ENCODE measurements around the gene DMD. TPM values are rescaled to one million over a fixed set of nuclear protein-coding genes. Genes with fewer than 3 reads are reported as not detected.

The DMD gene
- total and polyA plus RNA-seq, 8 donors: 6.8 to 117 (median 44.2) TPM

DNA sequence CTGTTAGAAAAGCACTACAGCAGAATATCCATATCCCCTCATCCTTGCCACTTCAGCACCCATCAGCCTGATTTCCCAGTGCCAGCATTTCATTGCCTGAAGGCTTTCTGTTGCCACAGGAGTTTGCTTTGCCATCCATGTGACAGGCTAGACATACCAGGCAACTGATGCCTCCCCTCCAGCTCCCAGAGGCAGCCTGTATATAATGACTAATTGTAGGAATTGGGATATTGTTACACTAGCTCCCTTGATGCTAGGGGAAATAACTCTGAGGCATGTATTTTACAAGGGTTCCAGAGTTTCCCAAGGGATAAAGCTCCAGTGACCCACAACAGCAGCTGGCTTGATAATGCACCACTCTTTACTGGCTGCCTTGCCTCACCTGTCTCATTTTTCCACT, 1531.5 kb downstream of the DMD start:
- no peaks in the 10 kb centered on the region for H3K4me1 ChIP-seq
- H3K4me3 ChIP-seq: no peak overlapping the region
- no peak for TF ChIP-seq POLR2A (IDR thresholded peaks at IDR 0.05)
- TF ChIP-seq, protein P1, sequence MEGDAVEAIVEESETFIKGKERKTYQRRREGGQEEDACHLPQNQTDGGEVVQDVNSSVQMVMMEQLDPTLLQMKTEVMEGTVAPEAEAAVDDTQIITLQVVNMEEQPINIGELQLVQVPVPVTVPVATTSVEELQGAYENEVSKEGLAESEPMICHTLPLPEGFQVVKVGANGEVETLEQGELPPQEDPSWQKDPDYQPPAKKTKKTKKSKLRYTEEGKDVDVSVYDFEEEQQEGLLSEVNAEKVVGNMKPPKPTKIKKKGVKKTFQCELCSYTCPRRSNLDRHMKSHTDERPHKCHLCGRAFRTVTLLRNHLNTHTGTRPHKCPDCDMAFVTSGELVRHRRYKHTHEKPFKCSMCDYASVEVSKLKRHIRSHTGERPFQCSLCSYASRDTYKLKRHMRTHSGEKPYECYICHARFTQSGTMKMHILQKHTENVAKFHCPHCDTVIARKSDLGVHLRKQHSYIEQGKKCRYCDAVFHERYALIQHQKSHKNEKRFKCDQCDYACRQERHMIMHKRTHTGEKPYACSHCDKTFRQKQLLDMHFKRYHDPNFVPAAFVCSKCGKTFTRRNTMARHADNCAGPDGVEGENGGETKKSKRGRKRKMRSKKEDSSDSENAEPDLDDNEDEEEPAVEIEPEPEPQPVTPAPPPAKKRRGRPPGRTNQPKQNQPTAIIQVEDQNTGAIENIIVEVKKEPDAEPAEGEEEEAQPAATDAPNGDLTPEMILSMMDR (IDR thresholded peaks at IDR 0.05): no peak
- TF ChIP-seq EP300 (IDR thresholded peaks at IDR 0.05): no peak
- TF ChIP-seq POLR2AphosphoS5 (IDR thresholded peaks at IDR 0.05): no peak
- no peaks in the 10 kb centered on the region for H3K27me3 ChIP-seq
- intact Hi-C loops (cut with DNase I; ENCODE audit: low total_unique reads): no loop called here
- H3K27ac ChIP-seq: no peak overlapping the region
- no peaks in the 10 kb centered on the region for H3K36me3 ChIP-seq
- DNase-seq: no peak
- no peaks in the 10 kb centered on the region for H3K9me3 ChIP-seq

DNA sequence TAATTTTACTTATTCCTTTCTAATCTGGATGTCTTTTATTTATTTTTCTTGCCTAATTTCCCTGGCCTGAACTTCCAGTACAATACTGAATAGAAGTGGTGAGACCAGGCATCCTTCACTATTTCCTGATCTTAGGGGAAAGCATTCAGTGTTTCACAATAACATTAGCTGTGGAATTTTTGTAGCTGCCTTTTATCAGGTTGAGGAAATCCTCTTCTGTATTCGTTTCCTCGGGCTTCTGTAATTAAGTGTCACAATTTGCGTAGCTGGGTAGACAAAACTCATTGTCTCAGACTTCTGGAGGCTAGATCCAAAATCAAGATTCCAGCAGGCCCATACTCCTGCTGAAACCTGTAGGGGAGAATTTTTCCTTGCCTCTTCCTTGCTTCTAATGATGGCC, 1541.1 kb downstream of the DMD start:
- Histone ChIP-seq H3K4me1 (no peaks in the 10 kb centered on the region), H3K27ac (no peak overlapping the region), H3K4me3 (no peak overlapping the region), H3K9me3 (peaks cover 0 to 5% (median 0%) of the 10 kb centered on the region in 4 donors), H3K36me3 (no peaks in the 10 kb centered on the region), H3K27me3 (peaks cover 0 to 3% (median 0%) of the 10 kb centered on the region in 3 donors)
- 69 to 84% (median 81%) methylated on average over 3 of the region's 3 CpGs for WGBS, 5 donors
- DNase-seq: no peak
- TF ChIP-seq POLR2A (IDR thresholded peaks at IDR 0.05) (no peak), EP300 (IDR thresholded peaks at IDR 0.05) (no peak), POLR2AphosphoS5 (IDR thresholded peaks at IDR 0.05) (no peak)
- TF ChIP-seq, protein P1 (IDR thresholded peaks at IDR 0.05): no peak
- intact Hi-C loops (cut with DNase I; ENCODE audit: low total_unique reads): no loop called here

DNA sequence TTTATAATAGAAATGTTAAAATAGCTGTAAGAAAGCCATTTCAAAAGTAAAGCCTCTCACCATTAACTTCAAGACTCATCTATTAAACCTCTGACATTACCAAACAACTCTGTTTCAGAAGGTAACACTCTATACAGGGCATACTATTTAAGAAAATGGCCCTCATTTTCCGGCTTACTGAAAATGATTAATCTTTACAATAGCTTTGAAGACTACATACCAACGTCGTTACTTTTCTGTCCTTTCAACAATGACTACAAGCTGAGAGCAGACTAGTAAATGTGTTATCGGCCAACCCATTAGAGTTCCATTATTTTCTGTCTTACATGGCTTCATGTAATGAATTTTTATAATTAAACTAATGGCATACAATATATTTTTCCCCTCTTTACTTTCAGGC, 1545.9 kb downstream of the DMD start:
- intact Hi-C loops (cut with DNase I; ENCODE audit: low total_unique reads): no loop called here
- Histone ChIP-seq H3K36me3 (no peaks in the 10 kb centered on the region), H3K27me3 (no peaks in the 10 kb centered on the region), H3K9me3 (peaks cover 0 to 5% (median 0%) of the 10 kb centered on the region in 4 donors), H3K27ac (no peak overlapping the region), H3K4me3 (no peak overlapping the region), H3K4me1 (no peaks in the 10 kb centered on the region)
- 65 to 87% (median 70%) methylated on average over 4 of the region's 4 CpGs for WGBS, 5 donors
- no peak for TF ChIP-seq EP300 (IDR thresholded peaks at IDR 0.05)
- TF ChIP-seq, protein P1 (IDR thresholded peaks at IDR 0.05): no peak
- no peak for TF ChIP-seq POLR2AphosphoS5 (IDR thresholded peaks at IDR 0.05)
- TF ChIP-seq POLR2A (IDR thresholded peaks at IDR 0.05): no peak
- DNase-seq: no peak

DNA sequence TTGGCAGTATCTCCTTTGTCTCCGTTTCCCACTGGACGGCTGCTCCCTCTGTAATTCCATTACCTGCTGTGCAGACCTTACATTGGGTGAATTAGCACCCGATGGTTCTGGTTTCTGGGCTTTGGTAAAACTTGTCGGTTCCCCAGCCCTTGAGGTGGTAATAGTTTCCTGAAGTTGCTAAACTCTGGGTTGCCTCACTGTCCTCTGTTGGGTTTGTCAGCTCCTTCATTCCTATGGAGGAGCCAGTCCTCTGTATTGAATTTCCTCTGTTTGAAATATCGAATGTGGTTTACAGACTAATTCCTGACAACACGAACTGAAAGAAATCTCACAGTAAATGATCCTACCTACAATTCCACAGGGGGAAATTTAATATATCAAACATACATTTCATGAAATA, 1548.2 kb downstream of the DMD start:
- TF ChIP-seq EP300 (IDR thresholded peaks at IDR 0.05): no peak
- no peak for DNase-seq
- intact Hi-C loops (cut with DNase I; ENCODE audit: low total_unique reads): no loop called here

DNA sequence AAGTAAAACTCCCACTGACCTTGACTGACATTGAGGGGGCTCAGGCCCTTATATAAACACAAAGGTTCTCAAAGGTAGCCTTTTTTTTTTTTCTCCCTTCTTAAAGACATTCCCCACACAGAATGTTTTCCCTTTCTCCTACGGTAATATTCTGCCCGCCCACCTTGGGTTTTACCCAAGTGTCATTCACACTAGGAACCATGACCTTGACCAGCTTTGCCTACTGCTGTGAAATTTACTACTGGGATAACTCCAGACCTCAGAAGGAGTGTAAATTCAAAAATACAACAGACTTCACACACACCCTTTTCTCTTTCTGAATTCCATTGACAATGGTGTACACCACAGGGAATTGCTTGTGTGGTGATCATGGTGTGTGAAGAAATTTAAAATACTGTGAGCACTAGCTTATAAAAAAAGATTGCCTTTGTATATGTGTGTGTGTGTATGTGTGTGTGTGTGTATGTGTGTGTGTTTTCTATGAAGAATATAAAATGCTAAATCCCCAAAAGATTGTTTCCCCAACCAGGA, 1550.0 kb downstream of the DMD start:
- 45 to 60% (median 53%) methylated on average over 2 of the region's 2 CpGs for WGBS, 5 donors
- Histone ChIP-seq H3K27me3 (no peaks in the 10 kb centered on the region), H3K4me3 (no peak overlapping the region), H3K4me1 (no peaks in the 10 kb centered on the region), H3K36me3 (no peaks in the 10 kb centered on the region), H3K27ac (no peak overlapping the region), H3K9me3 (no peaks in the 10 kb centered on the region)
- intact Hi-C loops (cut with DNase I; ENCODE audit: low total_unique reads): no loop called here
- TF ChIP-seq POLR2AphosphoS5 (IDR thresholded peaks at IDR 0.05) (no peak), EP300 (IDR thresholded peaks at IDR 0.05) (no peak), POLR2A (IDR thresholded peaks at IDR 0.05) (no peak)
- TF ChIP-seq, protein P1 (IDR thresholded peaks at IDR 0.05): no peak
- DNase-seq: no peak

More for the DNA sequence above, 1548.2 kb downstream of the DMD start:
- WGBS, 5 donors: 74 to 90% (median 86%) methylated on average over 6 of the region's 6 CpGs
- H3K4me1 ChIP-seq: no peaks in the 10 kb centered on the region
- H3K27ac ChIP-seq: no peak overlapping the region
- no peaks in the 10 kb centered on the region for H3K9me3 ChIP-seq
- H3K27me3 ChIP-seq: no peaks in the 10 kb centered on the region
- no peaks in the 10 kb centered on the region for H3K36me3 ChIP-seq
- H3K4me3 ChIP-seq: no peak overlapping the region
